Astrocyte of the spinal cord (primary cell): ENCODE data around the gene SRGAP1.
"Not testable (repeated sequence)": the region's sequence is repeated elsewhere in the genome, so short reads cannot be mapped to it uniquely, and the experiment has no call there.

Experiments
- DNase-seq: peaks from one replicate; pipeline ENCODE4 v3.0.0; 2011; ENCODE audit warnings: low read depth, low spot score
- H3K4me3 ChIP-seq: 2 replicates; pipeline ENCODE4 v1.5.1; 2011; ENCODE audit warnings: low read depth, mild to moderate bottlenecking, low read length, moderate library complexity
- CTCF ChIP-seq: IDR thresholded peaks from 2 replicates; pipeline ENCODE4 v1.5.1; 2012; ENCODE audit warnings: low read depth, mild to moderate bottlenecking, low read length, inconsistent platforms
- in situ Hi-C: cut with HindIII; loops from 2 replicates; pipeline ENCODE4 v1.10.0; 2017; ENCODE audit warnings: low sequenced_read_pairs

SRGAP1 gene

GRCh38 chr12:64160711-64161060 lies 316.2 kb downstream of the SRGAP1 start:
- DNase-seq = peak; percentile 49
- in situ Hi-C loops = no loop called here
- no peak for TF ChIP-seq CTCF
- H3K4me3 ChIP-seq = no peak overlapping the region

- DNase-seq = peak; percentile 35
- in situ Hi-C loops = not testable (repeated sequence)
Measured at GRCh38 chr12:64166606-64167005, 322.1 kb downstream of the SRGAP1 start.

GRCh38 chr12:64167041-64167440 lies 322.5 kb downstream of the SRGAP1 start:
- in situ Hi-C loops, H3K4me3 ChIP-seq, DNase-seq: not testable (repeated sequence)

More at GRCh38 chr12:64166606-64167005, 322.1 kb downstream of the SRGAP1 start:
- not testable (repeated sequence) for H3K4me3 ChIP-seq

GRCh38 chr12:64170024-64170423 lies 325.5 kb downstream of the SRGAP1 start:
- peak; percentile 24 for DNase-seq
- in situ Hi-C loops = no loop called here
- TF ChIP-seq CTCF = no peak
- H3K4me3 ChIP-seq = no peak overlapping the region

GRCh38 chr12:64170730-64171129 lies 326.2 kb downstream of the SRGAP1 start:
- no peak overlapping the region for H3K4me3 ChIP-seq
- no peak for TF ChIP-seq CTCF

GRCh38 chr12:64171715-64172114 lies 327.2 kb downstream of the SRGAP1 start:
- DNase-seq = peak; percentile 55
- in situ Hi-C loops = no loop called here
- no peak for TF ChIP-seq CTCF
- no peak overlapping the region for H3K4me3 ChIP-seq

More at GRCh38 chr12:64170730-64171129, 326.2 kb downstream of the SRGAP1 start:
- no peak for DNase-seq
- in situ Hi-C loops = no loop called here

- in situ Hi-C loops = no loop called here
- H3K4me3 ChIP-seq = no peak overlapping the region
- no peak for DNase-seq
- TF ChIP-seq CTCF = no peak
Measured at GRCh38 chr12:64172143-64172970, 327.9 kb downstream of the SRGAP1 start.

- in situ Hi-C loops = no loop called here
Measured at GRCh38 chr12:64173456-64173855, 329.0 kb downstream of the SRGAP1 start.

More at GRCh38 chr12:64173456-64173855, 329.0 kb downstream of the SRGAP1 start:
- no peak overlapping the region for H3K4me3 ChIP-seq
- TF ChIP-seq CTCF = no peak
- no peak for DNase-seq
